Coronary artery (tissue), 2 donors: Measurements from ENCODE around the gene BACE2.

Source experiments
- DNase-seq: peaks from one replicate; pipeline ENCODE4 v3.0.0-alpha.2; 2017; ENCODE audit warnings: low spot score
- H3K27ac ChIP-seq, 2 donors: fragments of 200-600 bp; sonication (generic); one replicate each; pipeline ENCODE4 v1.5.1; 2016 to 2019
- H3K4me3 ChIP-seq: fragments of 200-600 bp; sonication (generic); 2 replicates; pipeline ENCODE4 v1.5.1; 2016; ENCODE audit warnings: mild to moderate bottlenecking, moderate library complexity
- CTCF ChIP-seq: fragments of 200-600 bp; sonication (generic); IDR thresholded peaks from one replicate; pipeline ENCODE4 v1.5.1; 2019; ENCODE audit warnings: antibody characterized with exemption

The BACE2 gene

GRCh38 chr21:41147979-41148355 lies 20.0 kb upstream of the BACE2 start:
- DNase-seq: no peak
- Histone ChIP-seq H3K4me3 (no peak overlapping the region), H3K27ac (no peak overlapping the region)
- no peak for TF ChIP-seq CTCF

DNA sequence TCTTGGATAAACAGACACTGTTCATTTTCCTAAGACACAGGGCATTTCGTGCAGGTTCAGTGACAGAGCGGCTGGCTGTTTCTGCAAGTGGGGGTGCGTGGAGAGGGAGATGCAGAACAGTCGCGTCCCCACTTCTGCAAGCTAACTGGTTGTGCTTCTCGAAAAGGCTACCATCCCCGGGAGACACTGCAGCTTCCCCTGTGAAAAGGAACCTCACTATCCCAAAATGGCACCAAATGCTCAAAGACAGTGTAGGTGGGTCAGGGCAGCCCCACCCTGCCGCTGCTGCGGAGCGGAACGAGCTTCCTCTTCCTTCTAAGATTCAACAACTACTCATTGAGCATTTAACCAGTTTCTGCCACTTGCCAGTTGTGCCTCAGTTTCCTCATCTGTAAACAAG lies 19.2 kb upstream of the BACE2 start:
- TF ChIP-seq CTCF: no peak
- no peak for DNase-seq
- H3K27ac ChIP-seq: no peak overlapping the region
- no peak overlapping the region for H3K4me3 ChIP-seq

DNA sequence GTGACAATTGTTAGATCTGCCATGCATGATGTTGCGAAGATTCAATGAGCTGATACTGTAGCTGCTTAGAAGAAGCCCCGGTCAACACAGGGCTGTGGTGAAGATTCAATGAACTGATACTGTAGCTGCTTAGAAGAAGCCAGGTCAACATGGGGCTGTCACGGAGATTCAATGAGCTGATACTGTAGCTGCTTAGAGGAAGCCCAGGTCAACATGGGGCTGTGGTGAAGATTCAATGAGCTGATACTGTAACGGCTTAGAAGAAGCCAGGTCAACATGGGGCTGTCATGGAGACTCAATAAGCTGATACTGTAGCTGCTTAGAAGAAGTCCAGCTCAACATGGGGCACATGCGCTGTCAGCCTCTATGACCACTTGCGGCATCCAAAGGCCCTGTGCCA lies 18.8 kb upstream of the BACE2 start:
- TF ChIP-seq CTCF: no peak
- no peak for DNase-seq
- H3K4me3 ChIP-seq: no peak overlapping the region
- H3K27ac ChIP-seq: no peak overlapping the region

- Histone ChIP-seq H3K27ac (no peak overlapping the region), H3K4me3 (no peak overlapping the region)
- no peak for DNase-seq
- no peak for TF ChIP-seq CTCF
Measured at GRCh38 chr21:41152147-41152546, 15.8 kb upstream of the BACE2 start.

GRCh38 chr21:41153443-41153842 lies 14.5 kb upstream of the BACE2 start:
- Histone ChIP-seq H3K4me3 (no peak overlapping the region), H3K27ac (no peak overlapping the region)
- no peak for TF ChIP-seq CTCF
- no peak for DNase-seq

DNA sequence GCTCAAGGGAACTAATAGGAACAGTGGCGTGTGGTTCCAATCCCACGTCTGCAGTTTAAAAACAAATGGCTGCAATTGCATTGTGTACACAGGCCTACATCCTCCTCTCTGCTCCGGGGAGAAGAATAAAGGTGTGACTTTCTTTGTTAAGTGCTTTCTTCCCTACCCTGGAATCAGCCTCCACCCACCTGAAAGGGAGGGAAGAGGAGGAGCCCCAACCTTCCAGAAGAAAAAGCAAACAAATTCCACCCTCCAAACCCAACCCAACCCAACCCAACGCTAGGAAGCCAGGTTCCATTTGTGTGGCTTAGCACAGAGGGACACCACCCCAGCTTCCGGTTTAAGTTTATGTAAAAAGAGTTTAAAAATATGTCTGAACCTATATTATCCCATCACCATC lies 11.8 kb upstream of the BACE2 start:
- Histone ChIP-seq H3K4me3 (no peak overlapping the region), H3K27ac (no peak overlapping the region)
- no peak for DNase-seq
- no peak for TF ChIP-seq CTCF

GRCh38 chr21:41158026-41158425 lies 9.9 kb upstream of the BACE2 start:
- H3K27ac ChIP-seq: no peak overlapping the region
- TF ChIP-seq CTCF: no peak
- no peak overlapping the region for H3K4me3 ChIP-seq
- DNase-seq: no peak
